Liver (tissue), 9 donors: ENCODE data around the gene ELAVL3. TPM values are rescaled to one million over a fixed set of nuclear protein-coding genes. Genes with fewer than 3 reads are reported as not detected.

Experiments
- DNase-seq: peaks from one replicate; pipeline ENCODE4 v3.0.0-alpha.2; 2017; ENCODE audit warnings: low spot score
- H3K27ac ChIP-seq, 2 donors: one replicate each; pipeline ENCODE4 v1.7.0; 2013; ENCODE audit warnings: inconsistent platforms in 2 of 2, low read length in 2 of 2, control low read depth in 1 of 2, low read depth in 1 of 2, mild to moderate bottlenecking in 1 of 2
- H3K27me3 ChIP-seq, 4 donors: one replicate each; pipeline versions ENCODE4 v1.6.1 to v1.7.0; 2013; ENCODE audit warnings: low read length in 3 of 4, inconsistent platforms in 1 of 4, mild to moderate bottlenecking in 1 of 4, moderate library complexity in 1 of 4; ENCODE audit not compliant: control insufficient read depth in 4 of 4, insufficient read depth in 4 of 4
- H3K36me3 ChIP-seq, 4 donors: one replicate each; pipeline versions ENCODE4 v1.6.1 to v1.7.0; 2013; ENCODE audit warnings: low read length in 3 of 4, mild to moderate bottlenecking in 3 of 4, low read depth in 1 of 4, moderate library complexity in 1 of 4; ENCODE audit not compliant: control insufficient read depth in 4 of 4, insufficient read depth in 3 of 4
- H3K4me1 ChIP-seq, 4 donors: one replicate each; pipeline versions ENCODE4 v1.6.1 to v1.7.0; 2013; ENCODE audit warnings: low read length in 3 of 4, mild to moderate bottlenecking in 3 of 4, moderate library complexity in 1 of 4; ENCODE audit not compliant: control insufficient read depth in 4 of 4, insufficient read depth in 4 of 4
- H3K4me3 ChIP-seq, 3 donors: one replicate each; pipeline versions ENCODE4 v1.6.1 to v1.7.0; 2013; ENCODE audit warnings: low read length in 3 of 3, control low read depth in 1 of 3, low read depth in 1 of 3, mild to moderate bottlenecking in 1 of 3
- H3K9ac ChIP-seq, 2 donors: one replicate each; pipeline ENCODE4 v1.7.0; 2013; ENCODE audit warnings: low read length in 2 of 2, mild to moderate bottlenecking in 2 of 2, moderate library complexity in 2 of 2, control low read depth in 1 of 2, low read depth in 1 of 2
- H3K9me3 ChIP-seq, 4 donors: one replicate each; pipeline versions ENCODE4 v1.6.1 to v1.7.0; 2013; ENCODE audit warnings: low read length in 3 of 4; ENCODE audit not compliant: control insufficient read depth in 4 of 4
- ATF3 ChIP-seq: IDR thresholded peaks from 2 replicates; pipeline ENCODE4 v1.6.1; 2016; ENCODE audit warnings: antibody characterized with exemption
- CTCF ChIP-seq: fragments of 150-350 bp; IDR thresholded peaks from 2 replicates; pipeline ENCODE4 v1.5.1; 2017; ENCODE audit warnings: improper control_type of control experiment, low read depth, low read length; ENCODE audit not compliant: missing input control
- HNF4A ChIP-seq, 2 donors: conservative IDR thresholded peaks; 2 replicates each; pipeline ENCODE4 v1.6.1; 2016; ENCODE audit warnings: antibody characterized with exemption in 2 of 2, mild to moderate bottlenecking in 2 of 2
- RAD21 ChIP-seq, 2 donors: IDR thresholded peaks; 2 replicates each; pipeline ENCODE4 v1.6.1; 2016; ENCODE audit warnings: antibody characterized with exemption in 2 of 2, mild to moderate bottlenecking in 2 of 2
- RXRA ChIP-seq, 2 donors: IDR thresholded peaks; 2 replicates each; pipeline ENCODE4 v1.6.1; 2017 to 2018; ENCODE audit warnings: antibody characterized with exemption in 2 of 2, mild to moderate bottlenecking in 1 of 2
- SP1 ChIP-seq: IDR thresholded peaks from 2 replicates; pipeline ENCODE4 v1.6.1; 2018; ENCODE audit warnings: antibody characterized with exemption, mild to moderate bottlenecking
- TAF1 ChIP-seq: conservative IDR thresholded peaks from 2 replicates; pipeline ENCODE4 v1.6.1; 2016; ENCODE audit warnings: antibody characterized with exemption, mild to moderate bottlenecking
- WGBS: extraction: QIAGEN DNeasy Blood & Tissue Kit; methylation state at CpG from one replicate; pipeline ENCODE4 v1.1.7; 2013; 5-methylcytosine and 5-hydroxymethylcytosine counted together
- polyA plus RNA-seq, 2 donors: library from polyadenylated mRNA; stranded (reverse) in 1 of 2; unstranded in 1 of 2; fragments of 200-250 nt in 1 of 2; fragments of >200 nt in 1 of 2; fragmentation: Nextera tagmentation in 1 of 2; extraction: Ambion mirVana in 1 of 2; gene quantifications; one replicate each; pipeline versions ENCODE4 v1.2.1 to v1.2.3, GENCODE V29; 2013 to 2015
- total RNA-seq, 2 donors: library from RNA; depleted of rRNA; stranded (reverse); fragments of >200 nt; gene quantifications; one replicate each; pipeline ENCODE4 v1.2.3, GENCODE V29; 2014
- TF ChIP-seq, protein P1 (sequence below): IDR thresholded peaks from 2 replicates; pipeline ENCODE4 v1.6.1; 2016; ENCODE audit warnings: antibody characterized with exemption, mild to moderate bottlenecking
- donor health status: healthy.
- donor health status: healthy.
- donor health status: healthy.
- donor health status: healthy.
- donor health status: healthy.

ELAVL3 gene
- total and polyA plus RNA-seq, 4 donors, result not detected

- no peak overlapping the region for H3K27ac ChIP-seq
- H3K9ac ChIP-seq, result no peak overlapping the region
- H3K27me3 ChIP-seq, result no peaks in the 10 kb centered on the region
- H3K4me1 ChIP-seq, result peaks cover 8 to 23% (median 12%) of the 10 kb centered on the region in 4 donors
- TF ChIP-seq, protein P1, sequence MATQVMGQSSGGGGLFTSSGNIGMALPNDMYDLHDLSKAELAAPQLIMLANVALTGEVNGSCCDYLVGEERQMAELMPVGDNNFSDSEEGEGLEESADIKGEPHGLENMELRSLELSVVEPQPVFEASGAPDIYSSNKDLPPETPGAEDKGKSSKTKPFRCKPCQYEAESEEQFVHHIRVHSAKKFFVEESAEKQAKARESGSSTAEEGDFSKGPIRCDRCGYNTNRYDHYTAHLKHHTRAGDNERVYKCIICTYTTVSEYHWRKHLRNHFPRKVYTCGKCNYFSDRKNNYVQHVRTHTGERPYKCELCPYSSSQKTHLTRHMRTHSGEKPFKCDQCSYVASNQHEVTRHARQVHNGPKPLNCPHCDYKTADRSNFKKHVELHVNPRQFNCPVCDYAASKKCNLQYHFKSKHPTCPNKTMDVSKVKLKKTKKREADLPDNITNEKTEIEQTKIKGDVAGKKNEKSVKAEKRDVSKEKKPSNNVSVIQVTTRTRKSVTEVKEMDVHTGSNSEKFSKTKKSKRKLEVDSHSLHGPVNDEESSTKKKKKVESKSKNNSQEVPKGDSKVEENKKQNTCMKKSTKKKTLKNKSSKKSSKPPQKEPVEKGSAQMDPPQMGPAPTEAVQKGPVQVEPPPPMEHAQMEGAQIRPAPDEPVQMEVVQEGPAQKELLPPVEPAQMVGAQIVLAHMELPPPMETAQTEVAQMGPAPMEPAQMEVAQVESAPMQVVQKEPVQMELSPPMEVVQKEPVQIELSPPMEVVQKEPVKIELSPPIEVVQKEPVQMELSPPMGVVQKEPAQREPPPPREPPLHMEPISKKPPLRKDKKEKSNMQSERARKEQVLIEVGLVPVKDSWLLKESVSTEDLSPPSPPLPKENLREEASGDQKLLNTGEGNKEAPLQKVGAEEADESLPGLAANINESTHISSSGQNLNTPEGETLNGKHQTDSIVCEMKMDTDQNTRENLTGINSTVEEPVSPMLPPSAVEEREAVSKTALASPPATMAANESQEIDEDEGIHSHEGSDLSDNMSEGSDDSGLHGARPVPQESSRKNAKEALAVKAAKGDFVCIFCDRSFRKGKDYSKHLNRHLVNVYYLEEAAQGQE, result no peak
- TF ChIP-seq ATF3, result no peak
- no peak for TF ChIP-seq RAD21 (IDR thresholded peaks at IDR 0.05)
- TF ChIP-seq TAF1, result no peak
- TF ChIP-seq HNF4A (conservative IDR thresholded peaks at IDR 0.05), result no peak
- WGBS, result 9% methylated on average over 46 of the region's 46 CpGs
- no peak for DNase-seq
- no peaks in the 10 kb centered on the region for H3K36me3 ChIP-seq
- peak overlapping the region in 1 of 3 donors; percentile 41 for H3K4me3 ChIP-seq
- peaks cover 0 to 2% (median 0%) of the 10 kb centered on the region in 4 donors for H3K9me3 ChIP-seq
Measured at GRCh38 chr19:11420429-11421370, 60.1 kb downstream of the ELAVL3 start.

DNA sequence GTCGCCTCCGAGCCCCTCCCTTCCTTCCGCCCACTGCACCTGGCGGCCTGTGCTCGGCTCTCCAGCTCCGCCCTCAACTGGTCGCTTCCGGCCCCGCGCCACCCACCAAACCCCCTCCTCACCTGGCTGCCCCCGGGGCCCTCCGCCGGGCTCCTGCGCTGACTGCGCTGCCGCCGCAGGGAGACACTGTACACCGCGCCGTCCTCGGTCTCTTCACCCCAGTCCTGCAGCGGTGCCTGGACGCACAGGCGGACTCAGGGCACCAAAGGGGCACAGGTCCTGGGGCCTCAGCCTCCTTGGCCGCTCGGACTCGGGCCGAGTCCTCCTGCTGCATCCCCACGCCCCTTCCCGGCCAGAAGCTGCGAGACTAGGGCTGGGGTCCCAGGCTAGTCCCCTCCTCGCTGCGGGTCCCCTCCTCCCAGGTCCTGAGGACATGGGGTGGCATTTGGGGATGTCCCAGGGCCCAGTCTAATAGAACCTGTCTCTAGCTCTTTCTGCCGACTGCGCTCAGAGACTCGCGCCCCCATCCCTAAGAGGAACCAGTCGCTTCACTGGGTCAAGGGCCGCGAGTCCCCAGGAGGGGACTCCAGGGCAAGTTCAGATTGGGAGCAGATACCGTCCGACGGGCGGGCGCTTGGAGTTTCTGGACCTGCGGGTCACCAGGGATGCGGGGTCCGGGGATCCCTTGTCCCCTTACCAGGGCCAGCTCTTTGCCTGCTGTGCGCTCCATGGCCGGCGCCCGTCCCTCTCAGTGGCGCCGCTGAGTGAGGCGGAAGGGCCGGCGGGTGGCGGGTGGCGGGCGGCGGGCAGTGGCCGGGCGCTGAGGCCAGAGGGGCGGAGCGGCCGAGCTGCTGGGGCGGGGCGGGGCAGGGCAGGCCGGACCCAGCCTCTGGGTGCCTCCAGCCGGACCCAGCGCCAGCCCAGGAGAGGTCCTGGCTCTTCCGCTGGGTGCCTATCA lies 62.0 kb downstream of the ELAVL3 start, which contains the start of gene RGL3:
Gene RGL3, minus strand, starts transcription at position 766 of the 958 bp plus-strand sequence. Its CDS starts 36 bp downstream, at position 730.
- no peaks in the 10 kb centered on the region for H3K36me3 ChIP-seq
- peaks cover 7 to 23% (median 12%) of the 10 kb centered on the region in 4 donors for H3K4me1 ChIP-seq
- peak within 1 kb of the TSS; percentile 2 to 28 for H3K27ac ChIP-seq
- no peak for DNase-seq
- WGBS, result 1% methylated on average over 72 of the region's 72 CpGs
- H3K9me3 ChIP-seq, result peaks cover 0 to 2% (median 0%) of the 10 kb centered on the region in 4 donors
- H3K9ac ChIP-seq, result no peak within 1 kb of the TSS
- H3K27me3 ChIP-seq, result no peaks in the 10 kb centered on the region
- peak within 1 kb of the TSS; percentile 49 to 84 (median 78) for H3K4me3 ChIP-seq
- TF ChIP-seq SP1 (no peak), TAF1 (peak; percentile 38), RXRA (IDR thresholded peaks at IDR 0.05) (peak in 1 of 2 donors; percentile 29), CTCF (peak; percentile 11)
